K562 (cell line): ENCODE measurements around the gene ZNF296. TPM values are rescaled to one million over a fixed set of nuclear protein-coding genes. Genes with fewer than 3 reads are reported as not detected.

ENCODE experiments used
- ARID1B ChIP-seq: fragments of 450-650 bp; IDR thresholded peaks from 2 replicates; pipeline ENCODE4 v1.6.1; 2016; ENCODE audit warnings: antibody characterized with exemption, mild to moderate bottlenecking, inconsistent platforms
- CTCF ChIP-seq, 3 experiments: IDR thresholded peaks in 2 of 3; conservative IDR thresholded peaks in 1 of 3; 2 replicates each; pipeline ENCODE4 v1.5.1; 2011 to 2012; ENCODE audit warnings: low read length in 3 of 3, mild to moderate bottlenecking in 3 of 3, control low read depth in 2 of 3, improper control_type of control experiment in 1 of 3, inconsistent platforms in 1 of 3, low read depth in 1 of 3, mixed read lengths in 1 of 3, moderate library complexity in 1 of 3; ENCODE audit not compliant: insufficient read depth in 2 of 3
- E2F5 ChIP-seq: sonication (generic); formaldehyde crosslinking; IDR thresholded peaks from 2 replicates; pipeline ENCODE4 v1.8.0; 2022; ENCODE audit warnings: mild to moderate bottlenecking, missing genetic modification reagents
- HINFP ChIP-seq: fragments of 450-650 bp; conservative IDR thresholded peaks from 2 replicates; pipeline ENCODE4 v1.6.1; 2016; ENCODE audit warnings: missing genetic modification characterization, low read depth, mild to moderate bottlenecking, control low read depth, missing compliant biosample characterization
- JUNB ChIP-seq: fragments of 450-650 bp; formaldehyde crosslinking; conservative IDR thresholded peaks from 2 replicates; pipeline ENCODE4 v1.4.0; 2020; ENCODE audit warnings: mild to moderate bottlenecking
- NBN ChIP-seq: fragments of 450-650 bp; IDR thresholded peaks from 2 replicates; pipeline ENCODE4 v1.6.1; 2016; ENCODE audit warnings: low read depth, mild to moderate bottlenecking
- SAP30 ChIP-seq: fragments of 200-600 bp; sonication (generic); IDR thresholded peaks from 2 replicates; pipeline ENCODE4 v1.6.1; 2012; ENCODE audit warnings: borderline replicate concordance, low read depth, mild to moderate bottlenecking, moderate library complexity, low read length, control low read depth, inconsistent platforms; ENCODE audit not compliant: insufficient read depth, poor library complexity, severe bottlenecking
- SNIP1 ChIP-seq: fragments of 450-650 bp; IDR thresholded peaks from 2 replicates; pipeline ENCODE4 v1.7.1; 2017; ENCODE audit warnings: low read depth, mild to moderate bottlenecking
- TAF7 ChIP-seq: fragments of 450-650 bp; IDR thresholded peaks from 2 replicates; pipeline ENCODE4 v1.6.1; 2016; ENCODE audit warnings: missing genetic modification characterization, missing compliant biosample characterization
- THRAP3 ChIP-seq: fragments of 450-650 bp; IDR thresholded peaks from 2 replicates; pipeline ENCODE4 v1.6.1; 2016; ENCODE audit warnings: mild to moderate bottlenecking, inconsistent platforms, borderline replicate concordance
- ZC3H8 ChIP-seq: fragments of 450-650 bp; IDR thresholded peaks from 2 replicates; pipeline ENCODE4 v1.6.1; 2017
- ZFP36 ChIP-seq: fragments of 150-350 bp; IDR thresholded peaks from 2 replicates; pipeline ENCODE4 v1.6.1; 2018; ENCODE audit warnings: low read length, low read depth; ENCODE audit not compliant: partially characterized antibody
- ZNF124 ChIP-seq: sonication (generic); formaldehyde crosslinking; IDR thresholded peaks from 2 replicates; pipeline ENCODE4 v1.8.1; 2022; ENCODE audit warnings: missing genetic modification reagents
- polyA plus RNA-seq, 8 experiments: library from polyadenylated mRNA; depleted of rRNA in 4 of 8; stranded (reverse) in 5 of 8; unstranded in 3 of 8; fragments of >200 nt; fragmentation: Nextera tagmentation in 2 of 8; fragmentation: Illumina TruSeq in 1 of 8; extraction: Ambion mirVana in 2 of 8; extraction: Trizol in 1 of 8; gene quantifications; 2 replicates each; pipeline versions ENCODE4 v1.2.1 to v1.2.3, GENCODE V29; 2011 to 2014; ENCODE audit warnings: inconsistent platforms in 1 of 8, missing spikeins in 1 of 8
- total RNA-seq, 7 experiments: library from RNA; depleted of rRNA in 6 of 7; stranded (reverse); fragments of >200 nt in 6 of 7; fragmentation: Illumina TruSeq in 2 of 7; extraction: Trizol in 2 of 7; gene quantifications; 2 replicates each; pipeline versions ENCODE4 v1.2.1 to v1.2.3, GENCODE V29; 2011 to 2021; ENCODE audit warnings: low replicate concordance in 1 of 7
- TF ChIP-seq, protein P1 (sequence below): fragments of 250-450 bp; sonication (Bioruptor Pico); IDR thresholded peaks from 2 replicates; pipeline ENCODE4 v1.5.0; 2022; ENCODE audit warnings: mild to moderate bottlenecking
- TF ChIP-seq, protein P2 (sequence below): fragments of 250-450 bp; sonication (Bioruptor Pico); IDR thresholded peaks from 2 replicates; pipeline ENCODE4 v1.9.0; 2021; ENCODE audit warnings: mild to moderate bottlenecking, inconsistent platforms
- TF ChIP-seq, protein P3 (sequence below): fragments of 250-450 bp; sonication (Bioruptor Pico); IDR thresholded peaks from 2 replicates; pipeline ENCODE4 v1.5.0; 2021

The ZNF296 gene
- total and polyA plus RNA-seq, 9 of the 15 experiments (the other 6 are each of a cell fraction or from before 2014, with no cell fraction given): 0.03 to 8.8 (median 0.47) TPM; not detected in 1

GRCh38 chr19:45092747-45093678, 16.7 kb upstream of the ZNF296 start, which contains the start of gene PPP1R37 (continued):
- TF ChIP-seq, protein P1, sequence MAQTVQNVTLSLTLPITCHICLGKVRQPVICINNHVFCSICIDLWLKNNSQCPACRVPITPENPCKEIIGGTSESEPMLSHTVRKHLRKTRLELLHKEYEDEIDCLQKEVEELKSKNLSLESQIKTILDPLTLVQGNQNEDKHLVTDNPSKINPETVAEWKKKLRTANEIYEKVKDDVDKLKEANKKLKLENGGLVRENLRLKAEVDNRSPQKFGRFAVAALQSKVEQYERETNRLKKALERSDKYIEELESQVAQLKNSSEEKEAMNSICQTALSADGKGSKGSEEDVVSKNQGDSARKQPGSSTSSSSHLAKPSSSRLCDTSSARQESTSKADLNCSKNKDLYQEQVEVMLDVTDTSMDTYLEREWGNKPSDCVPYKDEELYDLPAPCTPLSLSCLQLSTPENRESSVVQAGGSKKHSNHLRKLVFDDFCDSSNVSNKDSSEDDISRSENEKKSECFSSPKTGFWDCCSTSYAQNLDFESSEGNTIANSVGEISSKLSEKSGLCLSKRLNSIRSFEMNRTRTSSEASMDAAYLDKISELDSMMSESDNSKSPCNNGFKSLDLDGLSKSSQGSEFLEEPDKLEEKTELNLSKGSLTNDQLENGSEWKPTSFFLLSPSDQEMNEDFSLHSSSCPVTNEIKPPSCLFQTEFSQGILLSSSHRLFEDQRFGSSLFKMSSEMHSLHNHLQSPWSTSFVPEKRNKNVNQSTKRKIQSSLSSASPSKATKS (CRISPR knock-in tag): no peak
- TF ChIP-seq THRAP3: no peak
- 0 out of 2 replicates have a peak, but pooled peaks have one; percentile 21 for TF ChIP-seq ARID1B
- TF ChIP-seq JUNB (CRISPR knock-in tag): no peak
- TF ChIP-seq, protein P2, sequence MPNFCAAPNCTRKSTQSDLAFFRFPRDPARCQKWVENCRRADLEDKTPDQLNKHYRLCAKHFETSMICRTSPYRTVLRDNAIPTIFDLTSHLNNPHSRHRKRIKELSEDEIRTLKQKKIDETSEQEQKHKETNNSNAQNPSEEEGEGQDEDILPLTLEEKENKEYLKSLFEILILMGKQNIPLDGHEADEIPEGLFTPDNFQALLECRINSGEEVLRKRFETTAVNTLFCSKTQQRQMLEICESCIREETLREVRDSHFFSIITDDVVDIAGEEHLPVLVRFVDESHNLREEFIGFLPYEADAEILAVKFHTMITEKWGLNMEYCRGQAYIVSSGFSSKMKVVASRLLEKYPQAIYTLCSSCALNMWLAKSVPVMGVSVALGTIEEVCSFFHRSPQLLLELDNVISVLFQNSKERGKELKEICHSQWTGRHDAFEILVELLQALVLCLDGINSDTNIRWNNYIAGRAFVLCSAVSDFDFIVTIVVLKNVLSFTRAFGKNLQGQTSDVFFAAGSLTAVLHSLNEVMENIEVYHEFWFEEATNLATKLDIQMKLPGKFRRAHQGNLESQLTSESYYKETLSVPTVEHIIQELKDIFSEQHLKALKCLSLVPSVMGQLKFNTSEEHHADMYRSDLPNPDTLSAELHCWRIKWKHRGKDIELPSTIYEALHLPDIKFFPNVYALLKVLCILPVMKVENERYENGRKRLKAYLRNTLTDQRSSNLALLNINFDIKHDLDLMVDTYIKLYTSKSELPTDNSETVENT (CRISPR knock-in tag): no peak; the same call in 1 of the 2 replicates
- TF ChIP-seq E2F5: no peak
- peak in 1 of 3 experiments; percentile 11; a peak in 4 of 6 replicates for TF ChIP-seq CTCF (IDR thresholded peaks at IDR 0.05 in 2 of 3, conservative IDR thresholded peaks at IDR 0.05 in 1 of 3; ENCODE audit: insufficient read depth in 2 of 3, low read depth in 1 of 3, low read length in 3 of 3)
- TF ChIP-seq NBN: no peak
- no peak for TF ChIP-seq ZNF124 (CRISPR knock-in tag)
- TF ChIP-seq SNIP1: no peak
- TF ChIP-seq ZFP36: no peak
- TF ChIP-seq SAP30: peak; percentile 36
- TF ChIP-seq, protein P3, sequence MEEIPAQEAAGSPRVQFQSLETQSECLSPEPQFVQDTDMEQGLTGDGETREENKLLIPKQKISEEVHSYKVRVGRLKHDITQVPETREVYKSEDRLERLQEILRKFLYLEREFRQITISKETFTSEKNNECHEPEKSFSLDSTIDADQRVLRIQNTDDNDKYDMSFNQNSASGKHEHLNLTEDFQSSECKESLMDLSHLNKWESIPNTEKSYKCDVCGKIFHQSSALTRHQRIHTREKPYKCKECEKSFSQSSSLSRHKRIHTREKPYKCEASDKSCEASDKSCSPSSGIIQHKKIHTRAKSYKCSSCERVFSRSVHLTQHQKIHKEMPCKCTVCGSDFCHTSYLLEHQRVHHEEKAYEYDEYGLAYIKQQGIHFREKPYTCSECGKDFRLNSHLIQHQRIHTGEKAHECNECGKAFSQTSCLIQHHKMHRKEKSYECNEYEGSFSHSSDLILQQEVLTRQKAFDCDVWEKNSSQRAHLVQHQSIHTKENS (CRISPR knock-in tag): no peak
- no peak for TF ChIP-seq HINFP (tag)
- TF ChIP-seq TAF7 (tag): 0 out of 2 replicates have a peak, but pooled peaks have one; percentile 39
- no peak for TF ChIP-seq ZC3H8
